Psoas muscle (tissue), 8 donors: ENCODE measurements around the gene C5. TPM values are rescaled to one million over a fixed set of nuclear protein-coding genes. Genes with fewer than 3 reads are reported as not detected.
"Not testable (repeated sequence)": the region's sequence is repeated elsewhere in the genome, so short reads cannot be mapped to it uniquely, and the experiment has no call there.

Source experiments
- ATAC-seq, 4 donors: fragments of 200-7000 bp; cut with Tn5 transposase; one replicate each; pipeline ENCODE4 v1.9.1; 2020; ENCODE audit warnings: moderate library complexity in 3 of 4, mild to moderate bottlenecking in 2 of 4
- DNase-seq, 2 donors: peaks; one replicate each; pipeline ENCODE4 v3.0.0-alpha.2; 2020
- H3K27ac ChIP-seq: fragments of 200-600 bp; one replicate; pipeline ENCODE4 v1.8.0; 2022
- H3K27me3 ChIP-seq, 3 donors: fragments of 200-600 bp in 1 of 3; one replicate each; pipeline versions ENCODE4 v1.6.1 to v1.8.0; 2013 to 2022; ENCODE audit warnings: low read length in 2 of 3, mild to moderate bottlenecking in 2 of 3, moderate library complexity in 1 of 3; ENCODE audit not compliant: insufficient read depth in 3 of 3
- H3K36me3 ChIP-seq, 2 donors: fragments of 200-600 bp in 1 of 2; one replicate each; pipeline versions ENCODE4 v1.6.1 to v1.8.0; 2013 to 2022; ENCODE audit warnings: low read depth in 1 of 2, mild to moderate bottlenecking in 1 of 2, moderate library complexity in 1 of 2; ENCODE audit not compliant: insufficient read depth in 1 of 2
- H3K4me1 ChIP-seq: fragments of 200-600 bp; one replicate; pipeline ENCODE4 v1.8.0; 2022
- H3K4me3 ChIP-seq: fragments of 200-600 bp; one replicate; pipeline ENCODE4 v1.8.0; 2022; ENCODE audit warnings: mild to moderate bottlenecking
- H3K9me3 ChIP-seq: fragments of 200-600 bp; one replicate; pipeline ENCODE4 v1.8.0; 2022
- CTCF ChIP-seq: fragments of 200-600 bp; IDR thresholded peaks from one replicate; pipeline ENCODE4 v1.8.0; 2022; ENCODE audit warnings: antibody characterized with exemption
- WGBS, 3 donors: extraction: QIAGEN DNeasy Blood & Tissue Kit; methylation state at CpG; one replicate each; pipeline versions ENCODE4 v1.1.6 to v1.1.7; 2013; 5-methylcytosine and 5-hydroxymethylcytosine counted together
- intact Hi-C, 2 donors: fragments of 100-400 bp; cut with DNase I; formaldehyde crosslinking; loops; one replicate each; pipeline versions ENCODE4 v1.11.0 to v1.14.2; 2022
- long read RNA-seq, 2 donors: library from polyadenylated mRNA; unstranded; transcript quantifications; one replicate each; pipeline ENCODE4 v2.0.0, GENCODE V29; 2021
- polyA plus RNA-seq, 3 donors: library from polyadenylated mRNA; stranded (reverse); fragments of 200-250 nt; gene quantifications; one replicate each; pipeline ENCODE4 v1.2.3, GENCODE V29; 2013
- total RNA-seq, 4 donors: library from RNA; stranded (reverse); fragmentation: NEBNext Ultra II Directional in 2 of 4; extraction: Animal tissue kit (Norgen Biotek cat#: 25700) in 2 of 4; gene quantifications; one replicate each; pipeline versions ENCODE4 v1.2.1 to v1.2.4, GENCODE V29; 2021 to 2023
- donor health status: healthy with polysubstance abuse.
- donor health status: DM: no; HTN: no; CAD: no; lungs with moderate emphysema.
- donor health status: Bipolar disorder and iron deficiency.
- donor health status: healthy.
- donor health status: DM: yes; HTN: yes; CAD: no.
- donor health status: DM: no; HTN: no; CAD: no.
- donor health status: DM: no; HTN: no; CAD: no.
- donor health status: DM: yes; HTN: yes; CAD: no.

C5 gene
- total RNA-seq (1 to 10 TPM in 1 of 4 donors, under 1 TPM in 3; 0.22 to 1.1 (median 0.49) TPM), polyA plus RNA-seq (under 1 TPM; 0.13 to 0.52 (median 0.26) TPM)
- long read RNA-seq, donor 1, partial matches to known transcripts = 0 of 1 reads
- long read RNA-seq, donor 1, other reads (novel, unspliced or antisense) = 1 of 1 reads
- long read RNA-seq, donor 2 = 0 reads

- Histone ChIP-seq H3K36me3 (no peaks in the 10 kb centered on the region), H3K27me3 (no peaks in the 10 kb centered on the region), H3K4me3 (no peak within 1 kb of the TSS), H3K4me1 (no peaks in the 10 kb centered on the region), H3K27ac (no peak within 1 kb of the TSS), H3K9me3 (no peaks in the 10 kb centered on the region)
- intact Hi-C loops = loop anchor here in 1 of 2 donors (10.0 kb wide), 1 partner anchor 186 kb away; no protein-coding TSS in a partner anchor
- DNase-seq (no peak), ATAC-seq (no peak)
- WGBS, 3 donors = 84 to 88% (median 85%) methylated on average over 6 of the region's 6 CpGs
- TF ChIP-seq CTCF = no peak
Observed at GRCh38 chr9:121050128-121050988, at the start of gene C5. Gene C5 (minus strand): TSS chr9:121050275. CDS start chr9:121050246, 29 bp downstream.

- ATAC-seq (no peak), DNase-seq (no peak)
- no peak overlapping the region for H3K4me3 ChIP-seq
- WGBS, 3 donors = 80 to 94% (median 89%) methylated on average over 5 of the region's 5 CpGs
- TF ChIP-seq CTCF = no peak
- no peaks in the 10 kb centered on the region for H3K27me3 ChIP-seq
- intact Hi-C loops = no loop called here
- no peaks in the 10 kb centered on the region for H3K4me1 ChIP-seq
- H3K27ac ChIP-seq = no peak overlapping the region
- no peaks in the 10 kb centered on the region for H3K9me3 ChIP-seq
- H3K36me3 ChIP-seq = peaks cover 0 to 11% of the 10 kb centered on the region in 2 donors
Observed at GRCh38 chr9:121098567-121099198, 48.6 kb upstream of the C5 start.

GRCh38 chr9:121095057-121095456 is 45.0 kb upstream of the C5 start:
- Histone ChIP-seq H3K36me3 (peaks cover 0 to 22% of the 10 kb centered on the region in 2 donors), H3K27ac (no peak overlapping the region), H3K4me1 (no peaks in the 10 kb centered on the region), H3K9me3 (no peaks in the 10 kb centered on the region), H3K27me3 (no peaks in the 10 kb centered on the region), H3K4me3 (no peak overlapping the region)
- DNase-seq = no peak
- TF ChIP-seq CTCF = no peak
- intact Hi-C loops = no loop called here
- ATAC-seq = no peak

- intact Hi-C loops, DNase-seq, H3K27ac ChIP-seq, H3K27me3 ChIP-seq, H3K4me1 ChIP-seq, H3K9me3 ChIP-seq, H3K4me3 ChIP-seq, ATAC-seq: not testable (repeated sequence)
- WGBS, 3 donors = 89 to 94% (median 90%) methylated on average over 6 of the region's 6 CpGs
- H3K36me3 ChIP-seq = peaks cover 0 to 14% of the 10 kb centered on the region in 2 donors
Observed at GRCh38 chr9:121090743-121091142, 40.7 kb upstream of the C5 start.

- Histone ChIP-seq H3K4me1 (no peaks in the 10 kb centered on the region), H3K9me3 (no peaks in the 10 kb centered on the region), H3K4me3 (no peak overlapping the region), H3K27me3 (no peaks in the 10 kb centered on the region), H3K27ac (no peak overlapping the region), H3K36me3 (peaks cover 0 to 13% of the 10 kb centered on the region in 2 donors)
- no peak for TF ChIP-seq CTCF
- 86 to 93% (median 90%) methylated on average over 3 of the region's 3 CpGs for WGBS, 3 donors
- DNase-seq = no peak
- intact Hi-C loops = no loop called here
- ATAC-seq = no peak
Observed at GRCh38 chr9:121088576-121088975, 38.5 kb upstream of the C5 start.
